Mesothelial cell of epicardium (in vitro differentiated cells): ENCODE results near the gene DAGLA. TPM values are rescaled to one million over a fixed set of nuclear protein-coding genes. Genes with fewer than 3 reads are reported as not detected.

Source experiments
- DNase-seq, 2 experiments: peaks; one replicate each; pipeline ENCODE4 v3.0.0; 2021; ENCODE audit warnings: low spot score in 2 of 2; ENCODE audit not compliant: unreplicated experiment in 2 of 2
- H3K27ac Mint-ChIP-seq: 2 replicates; pipeline ENCODE4 v1.8.0; 2021; ENCODE audit warnings: mixed read lengths
- H3K27me3 Mint-ChIP-seq: 2 replicates; pipeline ENCODE4 v1.8.0; 2021; ENCODE audit warnings: low read depth, mixed read lengths
- H3K36me3 Mint-ChIP-seq: 2 replicates; pipeline ENCODE4 v1.8.0; 2021; ENCODE audit warnings: mixed read lengths
- H3K4me1 Mint-ChIP-seq: 2 replicates; pipeline ENCODE4 v1.8.0; 2021; ENCODE audit warnings: mixed read lengths
- H3K4me3 Mint-ChIP-seq: 2 replicates; pipeline ENCODE4 v1.8.0; 2021; ENCODE audit warnings: mild to moderate bottlenecking, moderate library complexity, mixed read lengths
- H3K9me3 Mint-ChIP-seq: 2 replicates; pipeline ENCODE4 v1.8.0; 2021; ENCODE audit warnings: mixed read lengths
- CTCF ChIP-seq: fragments of 200-600 bp; sonication (generic); IDR thresholded peaks from one replicate; pipeline ENCODE4 v1.5.0; 2021; ENCODE audit warnings: antibody characterized with exemption; ENCODE audit not compliant: unreplicated experiment
- total RNA-seq: library from RNA; stranded (reverse); gene quantifications from 3 replicates; pipeline ENCODE4 v1.2.1, GENCODE V29; 2021

The DAGLA gene
- total RNA-seq, 1 donor from 2014 or later: 8.1 TPM

- Mint-ChIP-seq H3K9me3 (no peaks in the 10 kb centered on the region), H3K27ac (no peak overlapping the region), H3K4me3 (no peak overlapping the region), H3K36me3 (peaks cover 5% of the 10 kb centered on the region), H3K27me3 (no peaks in the 10 kb centered on the region), H3K4me1 (peaks cover 25% of the 10 kb centered on the region)
- no peak for TF ChIP-seq CTCF
- DNase-seq: no peak
These were observed 115.8 kb downstream of the DAGLA start for GRCh38 chr11:61795876-61796526.

Other genes with a start within 250 kb of the DAGLA start
- 0.09 to 0.16 TPM (median 0.11 TPM) in 3 replicates for gene LRRC10B, start 171.6 kb upstream of the DAGLA start, total RNA-seq
- 7.6 to 9.4 TPM (median 8.3 TPM) in 3 replicates for gene SYT7, start 99.3 kb upstream of the DAGLA start, total RNA-seq
- gene MYRF, start 72.2 kb downstream of the DAGLA start, total RNA-seq: 401 to 436 TPM (median 428 TPM) in 3 replicates
- 139 to 154 TPM (median 148 TPM) in 3 replicates for gene TMEM258, start 112.2 kb downstream of the DAGLA start, total RNA-seq
- 19.5 to 20.9 TPM (median 20.3 TPM) in 3 replicates for gene FEN1, start 112.5 kb downstream of the DAGLA start, total RNA-seq
- 108 to 115 TPM (median 108 TPM) in 3 replicates for gene FADS1, start 136.6 kb downstream of the DAGLA start, total RNA-seq
- 317 to 337 TPM (median 324 TPM) in 3 replicates for gene FADS2, start 147.9 kb downstream of the DAGLA start, total RNA-seq
- gene FADS3, start 211.2 kb downstream of the DAGLA start, total RNA-seq: 6.1 to 8.9 TPM (median 8.0 TPM) in 3 replicates
- gene RAB3IL1, start 237.2 kb downstream of the DAGLA start, total RNA-seq: 10.6 to 12.0 TPM (median 11.9 TPM) in 3 replicates